Endometrial microvascular endothelial cells (primary cell): Measurements from ENCODE around the gene CNDP1. TPM values are rescaled to one million over a fixed set of nuclear protein-coding genes. Genes with fewer than 3 reads are reported as not detected.

Experiments used
- in situ Hi-C: cut with HindIII; loops from 2 replicates; pipeline ENCODE4 v1.10.0; 2017; ENCODE audit warnings: low sequenced_read_pairs, low pct_unique_long_range_greater_than_20kb; ENCODE audit errors: inconsistent ontology term
- total RNA-seq: library from RNA; depleted of rRNA; stranded (reverse); fragments of >200 nt; gene quantifications from one replicate; pipeline ENCODE4 v1.2.3, GENCODE V29; 2015; ENCODE audit errors: inconsistent ontology term

The CNDP1 gene
- total RNA-seq, 1 donor from 2014 or later: not detected

- in situ Hi-C loops: no loop called here
Observed at GRCh38 chr18:74633652-74634352, 99.5 kb downstream of the CNDP1 start.

GRCh38 chr18:74635224-74635975 is 101.1 kb downstream of the CNDP1 start:
- in situ Hi-C loops: no loop called here

Other genes with a start within 250 kb of the CNDP1 start
- 40.3 TPM for gene CYB5A, start 242.5 kb upstream of the CNDP1 start, total RNA-seq
- gene C18orf63, start 218.7 kb upstream of the CNDP1 start, total RNA-seq: not detected
- gene DIPK1C, start 77.2 kb upstream of the CNDP1 start, total RNA-seq: not detected
- 157 TPM for gene CNDP2, start 38.1 kb upstream of the CNDP1 start, total RNA-seq
- 8.7 TPM for gene ZNF407, start 63.4 kb downstream of the CNDP1 start, total RNA-seq